HG03520 (cell line): ENCODE data around the gene PCID2.

Source experiments
- ATAC-seq: cut with Tn5 transposase; IDR thresholded peaks from one replicate; pipeline ENCODE4 v1.9.1; 2021; ENCODE audit warnings: mild to moderate bottlenecking, moderate library complexity; ENCODE audit not compliant: unreplicated experiment

The PCID2 gene

GRCh38 chr13:113135281-113135760, 73.1 kb downstream of the PCID2 start:
- ATAC-seq: no peak

- ATAC-seq: no peak
These were observed 78.3 kb downstream of the PCID2 start for GRCh38 chr13:113129921-113130750.

GRCh38 chr13:113129480-113129879, 79.0 kb downstream of the PCID2 start:
- no peak for ATAC-seq
